ENCODE results near the gene TSC22D3. TPM values are rescaled to one million over a fixed set of nuclear protein-coding genes. Genes with fewer than 3 reads are reported as not detected.

TSC22D3 gene
- polyA plus RNA-seq, 6 donors from 2014 or later: 962 to 3,491 (median 1,874) TPM

DNA sequence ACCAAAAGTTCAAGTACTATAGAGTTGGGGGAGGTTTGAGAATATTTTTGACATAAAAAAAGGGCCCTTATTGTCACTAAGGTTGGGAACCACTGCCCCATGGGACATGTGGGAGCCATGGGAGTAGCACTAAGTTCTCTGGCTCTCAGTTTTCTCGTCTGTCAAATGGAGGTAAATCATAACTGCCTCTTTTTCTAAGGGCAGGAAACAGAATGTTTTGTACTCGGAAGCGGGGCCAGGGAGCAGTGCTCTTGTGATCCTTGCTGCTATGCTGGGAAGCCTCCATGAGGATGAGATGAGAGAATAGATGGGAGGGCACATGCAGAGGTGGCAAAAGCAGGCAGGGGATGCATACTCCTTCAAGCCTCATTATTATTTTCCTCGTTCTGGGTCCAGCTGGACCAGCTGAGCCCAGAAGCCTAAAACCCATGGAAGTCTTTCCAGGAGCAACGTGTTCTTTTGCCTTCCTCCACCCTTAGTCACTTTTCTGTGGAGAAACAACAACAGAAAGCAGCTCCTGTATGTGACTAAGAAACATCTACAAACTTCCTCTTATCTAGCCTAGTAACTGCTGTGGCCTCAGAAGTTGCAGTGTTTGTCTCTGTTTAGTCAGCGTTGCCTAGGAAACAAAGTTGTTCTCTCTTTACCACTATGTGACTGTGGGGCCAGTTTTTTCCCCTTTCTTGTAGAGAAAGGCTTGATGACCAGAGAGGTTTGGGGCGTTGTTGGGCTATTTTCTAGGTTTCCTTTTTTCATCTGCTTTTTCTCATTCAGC, 64.8 kb downstream of the TSC22D3 start:
- H3K36me3 Mint-ChIP-seq: peaks cover 0 to 4% of the 10 kb centered on the region in 2 donors
- peaks cover 0 to 5% (median 0%) of the 10 kb centered on the region in 7 donors for H3K9me3 Mint-ChIP-seq
- no peaks in the 10 kb centered on the region for H3K27me3 Mint-ChIP-seq
- H3K4me1 Mint-ChIP-seq: peaks cover 28 to 60% (median 55%) of the 10 kb centered on the region in 3 donors
- peak overlapping the region; percentile 99 to 100 (median 100) for H3K27ac Mint-ChIP-seq
- peak; percentile 84 for DNase-seq
- peak overlapping the region; percentile 72 to 90 (median 81) for H3K4me3 Mint-ChIP-seq
- peak; percentile 58 to 67 for ATAC-seq (ENCODE audit: low read depth in 2 of 2)

- H3K27me3 Mint-ChIP-seq: no peaks in the 10 kb centered on the region
- H3K4me3 Mint-ChIP-seq: no peak overlapping the region
Measured at GRCh38 chrX:107709266-107709806, 66.3 kb downstream of the TSC22D3 start.

GRCh38 chrX:107708762-107709161, 66.8 kb downstream of the TSC22D3 start:
- no peak for DNase-seq
- no peak for ATAC-seq (ENCODE audit: low read depth in 2 of 2)
- Mint-ChIP-seq H3K4me3 (no peak overlapping the region), H3K9me3 (peaks cover 0 to 5% (median 0%) of the 10 kb centered on the region in 7 donors), H3K27me3 (no peaks in the 10 kb centered on the region), H3K4me1 (peaks cover 28 to 43% (median 39%) of the 10 kb centered on the region in 3 donors), H3K36me3 (no peaks in the 10 kb centered on the region), H3K27ac (peak overlapping the region; percentile 3 to 99 (median 81))

More at GRCh38 chrX:107709266-107709806, 66.3 kb downstream of the TSC22D3 start:
- H3K27ac Mint-ChIP-seq: peak overlapping the region; percentile 21 to 100 (median 94)
- no peak for DNase-seq
- ATAC-seq (ENCODE audit: low read depth in 2 of 2): no peak
- H3K4me1 Mint-ChIP-seq: peaks cover 28 to 47% (median 43%) of the 10 kb centered on the region in 3 donors
- no peaks in the 10 kb centered on the region for H3K36me3 Mint-ChIP-seq
- H3K9me3 Mint-ChIP-seq: peaks cover 0 to 5% (median 0%) of the 10 kb centered on the region in 7 donors

GRCh38 chrX:107707866-107708265, 67.7 kb downstream of the TSC22D3 start:
- peaks cover 0 to 5% (median 0%) of the 10 kb centered on the region in 7 donors for H3K9me3 Mint-ChIP-seq
- no peaks in the 10 kb centered on the region for H3K36me3 Mint-ChIP-seq
- ATAC-seq (ENCODE audit: low read depth in 2 of 2) (no peak), DNase-seq (no peak)
- H3K4me1 Mint-ChIP-seq: peaks cover 22 to 34% (median 33%) of the 10 kb centered on the region in 3 donors
- peak overlapping the region in 4 of 6 donors; percentile 2 to 99 (median 78) for H3K27ac Mint-ChIP-seq
- peak overlapping the region in 1 of 8 donors; percentile 49 for H3K4me3 Mint-ChIP-seq
- no peaks in the 10 kb centered on the region for H3K27me3 Mint-ChIP-seq

GRCh38 chrX:107706309-107706708, 69.3 kb downstream of the TSC22D3 start:
- H3K27ac Mint-ChIP-seq: peak overlapping the region in 4 of 6 donors; percentile 9 to 99 (median 60)
- H3K36me3 Mint-ChIP-seq: no peaks in the 10 kb centered on the region
- no peak overlapping the region for H3K4me3 Mint-ChIP-seq
- ATAC-seq (ENCODE audit: low read depth in 2 of 2): no peak
- H3K9me3 Mint-ChIP-seq: peaks cover 0 to 5% (median 0%) of the 10 kb centered on the region in 7 donors
- peaks cover 13 to 30% (median 23%) of the 10 kb centered on the region in 3 donors for H3K4me1 Mint-ChIP-seq
- H3K27me3 Mint-ChIP-seq: no peaks in the 10 kb centered on the region
- no peak for DNase-seq

DNA sequence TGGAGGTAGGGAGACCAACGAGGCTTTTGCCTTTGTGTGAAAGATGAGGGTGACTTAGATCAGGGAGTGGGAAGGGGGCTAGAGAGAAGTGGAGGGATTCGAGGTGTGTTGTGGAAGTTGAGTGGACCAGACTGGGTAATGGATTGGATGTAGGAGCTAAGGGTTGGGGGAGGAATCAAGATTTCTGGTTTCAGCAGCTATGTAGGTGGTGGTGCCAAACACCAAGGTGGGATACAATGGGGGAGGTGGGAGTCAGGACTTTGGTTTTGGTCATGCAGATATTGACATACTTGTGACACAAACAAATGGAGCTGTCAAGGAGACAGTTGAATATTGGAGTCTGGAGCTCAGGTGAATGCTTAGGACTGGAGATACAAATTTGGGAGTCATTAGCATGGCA, 71.0 kb downstream of the TSC22D3 start:
- H3K27me3 Mint-ChIP-seq: no peaks in the 10 kb centered on the region
- H3K27ac Mint-ChIP-seq: peak overlapping the region in 5 of 6 donors; percentile 1 to 71 (median 55)
- H3K9me3 Mint-ChIP-seq: peaks cover 0 to 5% (median 0%) of the 10 kb centered on the region in 7 donors
- ATAC-seq (ENCODE audit: low read depth in 2 of 2): no peak
- peak overlapping the region in 1 of 8 donors; percentile 18 for H3K4me3 Mint-ChIP-seq
- no peaks in the 10 kb centered on the region for H3K36me3 Mint-ChIP-seq
- H3K4me1 Mint-ChIP-seq: peaks cover 19 to 35% (median 27%) of the 10 kb centered on the region in 3 donors
- no peak for DNase-seq

- Mint-ChIP-seq H3K27ac (peak overlapping the region in 4 of 6 donors; percentile 1 to 71 (median 63)), H3K27me3 (no peaks in the 10 kb centered on the region), H3K9me3 (peaks cover 0 to 5% (median 0%) of the 10 kb centered on the region in 7 donors), H3K36me3 (no peaks in the 10 kb centered on the region), H3K4me1 (peaks cover 23 to 39% (median 31%) of the 10 kb centered on the region in 3 donors), H3K4me3 (no peak overlapping the region)
- ATAC-seq (ENCODE audit: low read depth in 2 of 2): no peak
- DNase-seq: no peak
Measured at GRCh38 chrX:107704181-107704580, 71.4 kb downstream of the TSC22D3 start.

DNA sequence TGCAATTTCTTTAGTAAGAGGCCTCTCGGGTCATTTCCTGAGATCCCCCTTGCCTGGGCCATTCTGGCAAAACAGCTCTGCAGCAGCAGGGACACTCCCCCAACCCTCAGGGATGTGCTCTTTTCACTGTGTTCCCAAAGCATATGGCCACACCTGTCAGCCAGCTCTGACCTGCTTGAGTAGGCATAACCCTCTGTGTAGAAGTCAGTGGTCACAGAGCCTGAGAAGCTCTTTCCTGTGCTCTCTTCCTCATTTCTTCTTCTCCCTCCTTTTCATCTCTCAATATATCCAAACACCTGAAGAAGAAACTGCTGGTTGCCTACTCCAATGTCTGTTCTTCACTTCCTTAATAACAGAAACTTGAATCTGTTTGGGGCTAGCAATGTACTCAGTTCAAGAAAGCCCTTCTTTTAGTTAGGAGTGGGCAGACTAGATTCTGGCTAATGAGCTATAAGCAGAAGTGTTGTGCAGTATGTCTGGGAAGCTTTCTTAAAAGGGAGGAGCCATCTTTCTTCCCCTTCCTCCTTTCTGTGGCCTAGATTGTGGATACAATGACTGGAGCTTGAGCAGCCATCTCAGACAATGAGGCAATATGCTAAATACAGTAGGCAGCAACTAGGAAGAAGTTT, 74.0 kb downstream of the TSC22D3 start:
- H3K9me3 Mint-ChIP-seq: peaks cover 0 to 4% (median 0%) of the 10 kb centered on the region in 7 donors
- peak overlapping the region in 6 of 8 donors; percentile 3 to 66 (median 49) for H3K4me3 Mint-ChIP-seq
- peak overlapping the region; percentile 29 to 88 (median 74) for H3K27ac Mint-ChIP-seq
- no peaks in the 10 kb centered on the region for H3K27me3 Mint-ChIP-seq
- DNase-seq (peak; percentile 50), ATAC-seq (ENCODE audit: low read depth in 2 of 2) (peak; percentile 83 to 84)
- H3K36me3 Mint-ChIP-seq: no peaks in the 10 kb centered on the region
- peaks cover 19 to 32% (median 25%) of the 10 kb centered on the region in 3 donors for H3K4me1 Mint-ChIP-seq

GRCh38 chrX:107700790-107701189, 74.8 kb downstream of the TSC22D3 start:
- H3K4me1 Mint-ChIP-seq: peaks cover 19 to 32% (median 23%) of the 10 kb centered on the region in 3 donors
- H3K27me3 Mint-ChIP-seq: no peaks in the 10 kb centered on the region
- peaks cover 0 to 4% (median 0%) of the 10 kb centered on the region in 7 donors for H3K9me3 Mint-ChIP-seq
- no peak for DNase-seq
- peak overlapping the region in 4 of 6 donors; percentile 20 to 94 (median 60) for H3K27ac Mint-ChIP-seq
- no peaks in the 10 kb centered on the region for H3K36me3 Mint-ChIP-seq
- no peak for ATAC-seq (ENCODE audit: low read depth in 2 of 2)
- peak overlapping the region in 3 of 8 donors; percentile 2 to 55 (median 30) for H3K4me3 Mint-ChIP-seq

- Mint-ChIP-seq H3K4me3 (peak overlapping the region in 3 of 8 donors; percentile 2 to 55 (median 30)), H3K36me3 (no peaks in the 10 kb centered on the region), H3K27ac (peak overlapping the region in 5 of 6 donors; percentile 20 to 94 (median 67)), H3K4me1 (peaks cover 19 to 32% (median 23%) of the 10 kb centered on the region in 3 donors), H3K9me3 (peaks cover 0 to 4% (median 0%) of the 10 kb centered on the region in 7 donors), H3K27me3 (no peaks in the 10 kb centered on the region)
- DNase-seq: no peak
- ATAC-seq (ENCODE audit: low read depth in 2 of 2): no peak
Measured at GRCh38 chrX:107700317-107700774, 75.2 kb downstream of the TSC22D3 start.

- peak overlapping the region in 5 of 8 donors; percentile 2 to 52 (median 28) for H3K4me3 Mint-ChIP-seq
- no peak for ATAC-seq (ENCODE audit: low read depth in 2 of 2)
- peak overlapping the region in 4 of 6 donors; percentile 59 to 74 (median 66) for H3K27ac Mint-ChIP-seq
Measured at GRCh38 chrX:107699616-107700015, 76.0 kb downstream of the TSC22D3 start.

DNA sequence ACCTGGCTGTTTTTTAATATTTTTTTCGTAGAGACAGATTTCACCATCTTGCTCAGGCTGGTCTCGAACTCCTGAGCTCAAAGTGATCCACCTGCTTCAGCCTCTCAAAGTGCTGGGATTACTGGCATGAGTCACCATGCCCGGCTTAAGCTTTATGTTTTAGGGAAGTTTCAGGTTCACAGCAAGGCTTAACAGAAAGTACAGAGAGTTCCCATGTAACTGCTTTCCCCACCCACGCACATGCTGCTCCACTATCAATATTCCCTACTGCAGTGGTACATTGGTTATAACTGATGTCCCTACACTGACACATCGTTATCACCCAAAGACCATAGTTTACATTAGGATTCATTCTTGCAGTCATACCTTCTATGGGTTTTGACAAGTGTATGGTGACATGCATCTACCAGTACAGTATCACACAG, 84.6 kb downstream of the TSC22D3 start:
- Mint-ChIP-seq H3K36me3 (no peaks in the 10 kb centered on the region), H3K4me3 (no peak overlapping the region), H3K27ac (no peak overlapping the region), H3K4me1 (peaks cover 0 to 13% (median 7%) of the 10 kb centered on the region in 3 donors), H3K27me3 (no peaks in the 10 kb centered on the region), H3K9me3 (peaks cover 0 to 3% (median 0%) of the 10 kb centered on the region in 7 donors)
- ATAC-seq (ENCODE audit: low read depth in 2 of 2) (no peak), DNase-seq (no peak)

More at GRCh38 chrX:107699616-107700015, 76.0 kb downstream of the TSC22D3 start:
- DNase-seq: no peak
- Mint-ChIP-seq H3K4me1 (peaks cover 19 to 32% (median 23%) of the 10 kb centered on the region in 3 donors), H3K27me3 (no peaks in the 10 kb centered on the region), H3K36me3 (no peaks in the 10 kb centered on the region), H3K9me3 (peaks cover 0 to 4% (median 0%) of the 10 kb centered on the region in 7 donors)

DNA sequence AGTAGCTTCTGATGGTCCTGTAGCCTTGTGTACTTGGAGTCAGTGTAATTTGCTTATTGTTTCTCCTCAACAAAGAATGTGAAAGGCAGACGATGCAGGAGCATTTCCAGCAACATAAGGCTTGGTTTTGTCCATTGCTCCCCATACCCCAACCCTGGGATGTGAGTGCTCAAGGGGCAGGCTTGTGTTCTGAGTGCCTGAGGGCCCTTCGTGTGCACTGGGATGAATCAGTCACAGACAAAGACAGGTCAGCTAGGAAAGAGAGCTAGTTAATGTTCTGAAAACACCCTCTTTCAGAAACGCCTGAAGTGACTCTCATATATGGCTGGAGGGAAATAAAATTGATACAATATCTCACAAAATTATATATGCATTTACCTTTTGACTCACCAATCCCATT, 88.1 kb downstream of the TSC22D3 start:
- Mint-ChIP-seq H3K4me1 (peaks cover 7 to 24% (median 23%) of the 10 kb centered on the region in 3 donors), H3K9me3 (peaks cover 0 to 3% (median 0%) of the 10 kb centered on the region in 7 donors), H3K27ac (no peak overlapping the region), H3K27me3 (peaks cover 0 to 6% (median 0%) of the 10 kb centered on the region in 3 donors), H3K36me3 (no peaks in the 10 kb centered on the region), H3K4me3 (no peak overlapping the region)
- ATAC-seq (ENCODE audit: low read depth in 2 of 2) (no peak), DNase-seq (no peak)
